A549 (cell line): Measurements from ENCODE around the gene P2RY13. TPM values are rescaled to one million over a fixed set of nuclear protein-coding genes. Genes with fewer than 3 reads are reported as not detected.
A peak's percentile ranks its signal among the peaks of the same experiment; 100 is the strongest.

Experiments
- BHLHE40 ChIP-seq: IDR thresholded peaks from 2 replicates; pipeline ENCODE4 v1.6.1; 2012; ENCODE audit warnings: low read depth, low read length, inconsistent platforms
- CBX2 ChIP-seq: fragments of 200-600 bp; sonication (generic); IDR thresholded peaks from 2 replicates; pipeline ENCODE4 v1.6.1; 2016; ENCODE audit warnings: low read depth, mild to moderate bottlenecking, borderline replicate concordance
- CEBPB ChIP-seq, 2 experiments: fragments of >200 bp in 1 of 2; sonication (Bioruptor Twin) in 1 of 2; formaldehyde crosslinking in 1 of 2; IDR thresholded peaks; 2 replicates each; pipeline ENCODE4 v1.6.1; 2012 to 2016
- CHD2 ChIP-seq: fragments of 150-350 bp; IDR thresholded peaks from 2 replicates; pipeline ENCODE4 v1.6.1; 2014; ENCODE audit warnings: low read length; ENCODE audit not compliant: partially characterized antibody
- CHD4 ChIP-seq: fragments of 200-600 bp; sonication (generic); IDR thresholded peaks from 2 replicates; pipeline ENCODE4 v1.6.1; 2016; ENCODE audit warnings: antibody characterized with exemption, mild to moderate bottlenecking, borderline replicate concordance
- EHF ChIP-seq: fragments of 250-450 bp; sonication (Bioruptor Pico); IDR thresholded peaks from 2 replicates; pipeline ENCODE4 v1.5.0; 2020; ENCODE audit warnings: mild to moderate bottlenecking
- EHMT2 ChIP-seq: fragments of 200-600 bp; sonication (generic); IDR thresholded peaks from 2 replicates; pipeline ENCODE4 v1.6.1; 2016; ENCODE audit warnings: antibody characterized with exemption, low read depth, mild to moderate bottlenecking, moderate library complexity
- ELK1 ChIP-seq: fragments of 150-350 bp; IDR thresholded peaks from 2 replicates; pipeline ENCODE4 v1.6.1; 2014; ENCODE audit warnings: low read depth, mild to moderate bottlenecking, low read length
- ESRRA ChIP-seq: fragments of 150-350 bp; IDR thresholded peaks from 2 replicates; pipeline ENCODE4 v1.6.1; 2014; ENCODE audit warnings: mild to moderate bottlenecking, low read length, borderline replicate concordance
- FOSB ChIP-seq: fragments of 250-450 bp; sonication (Bioruptor Pico); IDR thresholded peaks from 2 replicates; pipeline ENCODE4 v1.5.0; 2020; ENCODE audit warnings: mild to moderate bottlenecking, moderate library complexity
- FOSL2 ChIP-seq, 2 experiments: fragments of 450-650 bp in 1 of 2; fragments of >200 bp in 1 of 2; sonication (Bioruptor Twin) in 1 of 2; formaldehyde crosslinking; IDR thresholded peaks; 2 replicates each; pipeline versions ENCODE4 v1.5.0 to v1.6.1; 2016 to 2020; ENCODE audit warnings: mild to moderate bottlenecking in 1 of 2, moderate library complexity in 1 of 2
- GATA3 ChIP-seq: IDR thresholded peaks from 2 replicates; pipeline ENCODE4 v1.6.1; 2012; ENCODE audit warnings: borderline replicate concordance
- HDAC2 ChIP-seq: fragments of 200-600 bp; sonication (generic); IDR thresholded peaks from 2 replicates; pipeline ENCODE4 v1.6.1; 2016
- HES2 ChIP-seq: fragments of >200 bp; sonication (Bioruptor Twin); formaldehyde crosslinking; IDR thresholded peaks from 2 replicates; pipeline ENCODE4 v1.6.1; 2016
- HEYL ChIP-seq: fragments of 250-450 bp; sonication (Bioruptor Pico); IDR thresholded peaks from 2 replicates; pipeline ENCODE4 v1.8.0; 2021; ENCODE audit warnings: mild to moderate bottlenecking, moderate library complexity
- HOXA7 ChIP-seq: fragments of 250-450 bp; sonication (Bioruptor Pico); IDR thresholded peaks from 2 replicates; pipeline ENCODE4 v1.5.0; 2020; ENCODE audit warnings: mild to moderate bottlenecking, moderate library complexity
- HOXB13 ChIP-seq: fragments of 250-450 bp; sonication (Bioruptor Pico); IDR thresholded peaks from 2 replicates; pipeline ENCODE4 v1.5.0; 2020; ENCODE audit warnings: low read depth, mild to moderate bottlenecking, moderate library complexity
- KDM1A ChIP-seq: fragments of 200-600 bp; sonication (generic); IDR thresholded peaks from 2 replicates; pipeline ENCODE4 v1.6.1; 2016; ENCODE audit warnings: low read depth, mild to moderate bottlenecking
- MAFK ChIP-seq: fragments of 450-650 bp; IDR thresholded peaks from 2 replicates; pipeline ENCODE4 v1.6.1; 2014; ENCODE audit not compliant: partially characterized antibody
- MAX ChIP-seq: IDR thresholded peaks from 2 replicates; pipeline ENCODE4 v1.6.1; 2012
- MAZ ChIP-seq: fragments of 150-350 bp; IDR thresholded peaks from 2 replicates; pipeline ENCODE4 v1.6.1; 2014; ENCODE audit warnings: antibody characterized with exemption, low read depth, low read length, borderline replicate concordance
- MYC ChIP-seq: IDR thresholded peaks from 2 replicates; pipeline ENCODE4 v1.6.1; 2012; ENCODE audit warnings: mild to moderate bottlenecking, inconsistent platforms, low read length, improper control_type of control experiment, borderline replicate concordance
- NPAS2 ChIP-seq: fragments of 250-450 bp; sonication (Bioruptor Pico); IDR thresholded peaks from 2 replicates; pipeline ENCODE4 v1.8.0; 2022; ENCODE audit warnings: mild to moderate bottlenecking, moderate library complexity, borderline replicate concordance
- NR3C1 ChIP-seq: fragments of >200 bp; sonication (Bioruptor Twin); formaldehyde crosslinking; IDR thresholded peaks from 3 replicates; pipeline ENCODE4 v1.6.1; 2017
- PBX3 ChIP-seq: IDR thresholded peaks from 2 replicates; pipeline ENCODE4 v1.6.1; 2012
- PHF8 ChIP-seq: fragments of 200-600 bp; sonication (generic); IDR thresholded peaks from 2 replicates; pipeline ENCODE4 v1.6.1; 2016; ENCODE audit warnings: low read depth, mild to moderate bottlenecking, antibody characterized with exemption, moderate library complexity, borderline replicate concordance
- POLR2A ChIP-seq: IDR thresholded peaks from 2 replicates; pipeline ENCODE4 v1.6.1; 2012; ENCODE audit warnings: mild to moderate bottlenecking, low read length
- POLR2AphosphoS2 ChIP-seq: conservative IDR thresholded peaks from 2 replicates; pipeline ENCODE4 v1.6.1; 2012; ENCODE audit warnings: low read length, improper control_type of control experiment, inconsistent platforms
- RARB ChIP-seq: fragments of 250-450 bp; sonication (Bioruptor Pico); IDR thresholded peaks from 2 replicates; pipeline ENCODE4 v1.8.0; 2021; ENCODE audit warnings: mild to moderate bottlenecking, moderate library complexity
- RFX5 ChIP-seq: fragments of 450-650 bp; IDR thresholded peaks from 2 replicates; pipeline ENCODE4 v1.7.1; 2014; ENCODE audit warnings: antibody characterized with exemption, mild to moderate bottlenecking, moderate library complexity
- RNF2 ChIP-seq: fragments of 200-600 bp; sonication (generic); IDR thresholded peaks from 2 replicates; pipeline ENCODE4 v1.6.1; 2016; ENCODE audit warnings: low read depth, mild to moderate bottlenecking, antibody characterized with exemption, moderate library complexity, borderline replicate concordance
- SMC3 ChIP-seq: fragments of >200 bp; sonication (Bioruptor Twin); formaldehyde crosslinking; IDR thresholded peaks from 3 replicates; pipeline ENCODE4 v1.6.1; 2018; ENCODE audit warnings: inconsistent platforms
- TFCP2L1 ChIP-seq: fragments of 250-450 bp; sonication (Bioruptor Pico); IDR thresholded peaks from 2 replicates; pipeline ENCODE4 v1.5.0; 2021; ENCODE audit warnings: mild to moderate bottlenecking
- USF2 ChIP-seq: fragments of 450-650 bp; IDR thresholded peaks from 2 replicates; pipeline ENCODE4 v1.6.1; 2014; ENCODE audit warnings: antibody characterized with exemption
- ZC3H11A ChIP-seq: fragments of 450-650 bp; IDR thresholded peaks from 2 replicates; pipeline ENCODE4 v1.6.1; 2014; ENCODE audit warnings: antibody characterized with exemption, mild to moderate bottlenecking
- ZFP36 ChIP-seq: fragments of 450-650 bp; IDR thresholded peaks from 2 replicates; pipeline ENCODE4 v1.6.1; 2014; ENCODE audit warnings: borderline replicate concordance; ENCODE audit not compliant: partially characterized antibody
- ZNF302 ChIP-seq: fragments of 250-450 bp; sonication (Bioruptor Pico); IDR thresholded peaks from 2 replicates; pipeline ENCODE4 v1.9.0; 2021; ENCODE audit warnings: inconsistent platforms, mild to moderate bottlenecking, moderate library complexity
- polyA plus RNA-seq, 4 experiments: library from polyadenylated mRNA; depleted of rRNA in 3 of 4; stranded (reverse); fragments of >200 nt; fragmentation: RNase III in 1 of 4; extraction: RNeasy Plus Mini Kit Qiagen cat#74134 plus additional on column Dnase treatment in 1 of 4; gene quantifications; 2 replicates in 3 of 4; 3 replicates in 1 of 4; pipeline ENCODE4 v1.2.3, GENCODE V29; 2011 to 2017
- TF ChIP-seq, protein P1 (sequence below): fragments of >200 bp; sonication (Bioruptor Twin); formaldehyde crosslinking; IDR thresholded peaks from 3 replicates; pipeline ENCODE4 v1.5.1; 2016
- TF ChIP-seq, protein P2 (sequence below): fragments of 250-450 bp; sonication (Bioruptor Pico); IDR thresholded peaks from 2 replicates; pipeline ENCODE4 v1.5.0; 2020; ENCODE audit warnings: low read depth, mild to moderate bottlenecking, moderate library complexity

Gene P2RY13
- polyA plus RNA-seq, 2 of the 4 experiments (the other 2 are of a cell fraction), result not detected

- TF ChIP-seq EHF (CRISPR knock-in tag) (no peak), POLR2AphosphoS2 (no peak), ZC3H11A (no peak), HES2 (peak; percentile 51; the same call in 1 of the 2 replicates), NPAS2 (CRISPR knock-in tag) (no peak), MAZ (no peak), POLR2A (no peak), USF2 (no peak), MYC (no peak), ZFP36 (no peak), MAFK (no peak), BHLHE40 (no peak), CBX2 (no peak), RNF2 (no peak), ESRRA (no peak), FOSB (CRISPR knock-in tag) (no peak), ELK1 (no peak), RFX5 (no peak), EHMT2 (no peak), NR3C1 (no peak), PHF8 (no peak), KDM1A (no peak), CHD2 (no peak), HDAC2 (no peak), TFCP2L1 (CRISPR knock-in tag) (no peak), CHD4 (no peak), PBX3 (no peak), HOXA7 (CRISPR knock-in tag) (no peak), MAX (peak; percentile 63), FOSL2 (IDR thresholded peaks at IDR 0.05) (no peak; the same call in 1 of the 2 replicates), FOSL2 (CRISPR knock-in tag; IDR thresholded peaks at IDR 0.05) (0 out of 2 replicates have a peak, but pooled peaks have one; percentile 9), HEYL (CRISPR knock-in tag) (no peak), RARB (CRISPR knock-in tag) (no peak), CEBPB (IDR thresholded peaks at IDR 0.05) (peak; percentile 78 to 85; a peak in 3 of 4 replicates), GATA3 (peak; percentile 91), ZNF302 (no peak), HOXB13 (CRISPR knock-in tag) (no peak), SMC3 (no peak)
- TF ChIP-seq, protein P1, sequence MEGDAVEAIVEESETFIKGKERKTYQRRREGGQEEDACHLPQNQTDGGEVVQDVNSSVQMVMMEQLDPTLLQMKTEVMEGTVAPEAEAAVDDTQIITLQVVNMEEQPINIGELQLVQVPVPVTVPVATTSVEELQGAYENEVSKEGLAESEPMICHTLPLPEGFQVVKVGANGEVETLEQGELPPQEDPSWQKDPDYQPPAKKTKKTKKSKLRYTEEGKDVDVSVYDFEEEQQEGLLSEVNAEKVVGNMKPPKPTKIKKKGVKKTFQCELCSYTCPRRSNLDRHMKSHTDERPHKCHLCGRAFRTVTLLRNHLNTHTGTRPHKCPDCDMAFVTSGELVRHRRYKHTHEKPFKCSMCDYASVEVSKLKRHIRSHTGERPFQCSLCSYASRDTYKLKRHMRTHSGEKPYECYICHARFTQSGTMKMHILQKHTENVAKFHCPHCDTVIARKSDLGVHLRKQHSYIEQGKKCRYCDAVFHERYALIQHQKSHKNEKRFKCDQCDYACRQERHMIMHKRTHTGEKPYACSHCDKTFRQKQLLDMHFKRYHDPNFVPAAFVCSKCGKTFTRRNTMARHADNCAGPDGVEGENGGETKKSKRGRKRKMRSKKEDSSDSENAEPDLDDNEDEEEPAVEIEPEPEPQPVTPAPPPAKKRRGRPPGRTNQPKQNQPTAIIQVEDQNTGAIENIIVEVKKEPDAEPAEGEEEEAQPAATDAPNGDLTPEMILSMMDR, result peak; percentile 28; the same call in 1 of the 3 replicates
- TF ChIP-seq, protein P2, sequence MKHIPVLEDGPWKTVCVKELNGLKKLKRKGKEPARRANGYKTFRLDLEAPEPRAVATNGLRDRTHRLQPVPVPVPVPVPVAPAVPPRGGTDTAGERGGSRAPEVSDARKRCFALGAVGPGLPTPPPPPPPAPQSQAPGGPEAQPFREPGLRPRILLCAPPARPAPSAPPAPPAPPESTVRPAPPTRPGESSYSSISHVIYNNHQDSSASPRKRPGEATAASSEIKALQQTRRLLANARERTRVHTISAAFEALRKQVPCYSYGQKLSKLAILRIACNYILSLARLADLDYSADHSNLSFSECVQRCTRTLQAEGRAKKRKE (CRISPR knock-in tag), result no peak
These were observed 24.1 kb downstream of the P2RY13 start (continued) for GRCh38 chr3:151305060-151305774.
